B cell (primary cell): Measurements from ENCODE around the gene CEPT1. TPM values are rescaled to one million over a fixed set of nuclear protein-coding genes. Genes with fewer than 3 reads are reported as not detected.

Experiments
- ATAC-seq: fragments of 200-7000 bp; cut with Tn5 transposase; one replicate; pipeline ENCODE4 v1.10.0; 2021; ENCODE audit warnings: low read depth, mild to moderate bottlenecking, moderate number of reproducible peaks, moderate library complexity
- CTCF ChIA-PET: fragments of 350-600 bp; sonication (Branson Sonifier 250); formaldehyde crosslinking; loops from one replicate; lab custom pipeline; 2021; ENCODE audit warnings: antibody characterized with exemption, inconsistent platforms; lab: Charles Lee
- POLR2A ChIA-PET: fragments of 350-600 bp; sonication (Branson Sonifier 250); formaldehyde crosslinking; loops from one replicate; lab custom pipeline; 2021; ENCODE audit warnings: antibody characterized with exemption; lab: Charles Lee
- DNase-seq: peaks from one replicate; pipeline ENCODE4 v3.0.0; 2013
- H2AFZ ChIP-seq: 2 replicates; pipeline ENCODE4 v1.6.1; 2012; ENCODE audit warnings: mild to moderate bottlenecking, low read depth, low read length; ENCODE audit not compliant: insufficient read depth, poor library complexity, severe bottlenecking
- H3K27ac ChIP-seq, 2 donors: 1 replicate in 1 of 2; 2 replicates in 1 of 2; pipeline ENCODE4 v1.5.1; 2012 to 2013; ENCODE audit warnings: low read length in 2 of 2, mild to moderate bottlenecking in 2 of 2, moderate library complexity in 1 of 2
- H3K27me3 ChIP-seq, 4 experiments: fragments of 200-600 bp in 1 of 4; sonication (generic) in 1 of 4; replicated peaks in 1 of 4; 1 replicate in 2 of 4; 2 replicates in 2 of 4; pipeline versions ENCODE4 v1.6.1 to v1.7.0; 2013 to 2016; ENCODE audit warnings: low read length in 3 of 4, mild to moderate bottlenecking in 2 of 4, mixed read lengths in 1 of 4, moderate library complexity in 1 of 4; ENCODE audit not compliant: insufficient read depth in 4 of 4, control insufficient read depth in 3 of 4; ENCODE audit errors: control extremely low read depth in 1 of 4
- H3K36me3 ChIP-seq, 2 experiments: replicated peaks in 1 of 2; 1 replicate in 1 of 2; 2 replicates in 1 of 2; pipeline versions ENCODE4 v1.6.1 to v1.7.1; 2013; ENCODE audit warnings: low read length in 1 of 2; ENCODE audit not compliant: insufficient read depth in 2 of 2, control insufficient read depth in 1 of 2; ENCODE audit errors: control extremely low read depth in 1 of 2, extremely low read depth in 1 of 2
- H3K4me1 ChIP-seq, 2 donors: fragments of 200-600 bp in 1 of 2; sonication (generic) in 1 of 2; 1 replicate in 1 of 2; 2 replicates in 1 of 2; pipeline versions ENCODE4 v1.5.1 to v1.6.1; 2013 to 2017; ENCODE audit warnings: low read length in 2 of 2; ENCODE audit not compliant: control insufficient read depth in 2 of 2, insufficient read depth in 2 of 2
- H3K4me2 ChIP-seq: replicated peaks from 2 replicates; pipeline ENCODE3; 2012; ENCODE audit warnings: mild to moderate bottlenecking, low read depth, low read length; ENCODE audit not compliant: poor library complexity, severe bottlenecking
- H3K4me3 ChIP-seq, 5 experiments: fragments of 200-600 bp in 1 of 5; sonication (generic) in 1 of 5; 1 replicate in 3 of 5; 2 replicates in 2 of 5; pipeline versions ENCODE4 v1.5.1 to v1.7.0; 2011 to 2016; ENCODE audit warnings: low read length in 4 of 5, mild to moderate bottlenecking in 4 of 5, low read depth in 2 of 5, control low read depth in 1 of 5, moderate library complexity in 1 of 5; ENCODE audit not compliant: insufficient read depth in 1 of 5; ENCODE audit errors: control extremely low read depth in 1 of 5, extremely low read depth in 1 of 5
- H3K79me2 ChIP-seq: fragments of 200-600 bp; sonication (generic); one replicate; pipeline ENCODE4 v1.6.0; 2016; ENCODE audit warnings: low read length; ENCODE audit not compliant: control insufficient read depth, insufficient read depth
- H3K9ac ChIP-seq: fragments of 200-600 bp; sonication (generic); 2 replicates; pipeline ENCODE4 v1.6.1; 2017; ENCODE audit warnings: mild to moderate bottlenecking, low read length, moderate library complexity
- H3K9me3 ChIP-seq, 3 donors: one replicate each; pipeline versions ENCODE4 v1.6.1 to v1.7.1; 2013; ENCODE audit warnings: low read length in 2 of 3; ENCODE audit not compliant: control insufficient read depth in 2 of 3, insufficient read depth in 1 of 3; ENCODE audit errors: control extremely low read depth in 1 of 3
- H4K20me1 ChIP-seq: 2 replicates; pipeline ENCODE4 v1.6.0; 2012; ENCODE audit warnings: mild to moderate bottlenecking, low read length; ENCODE audit not compliant: insufficient read depth, control insufficient read depth, poor library complexity, severe bottlenecking
- H3K27ac Mint-ChIP-seq: one replicate; pipeline ENCODE4 v1.8.0; 2021; ENCODE audit warnings: mixed read lengths
- H3K27me3 Mint-ChIP-seq: one replicate; pipeline ENCODE4 v1.8.0; 2021; ENCODE audit warnings: mixed read lengths
- H3K4me1 Mint-ChIP-seq: one replicate; pipeline ENCODE4 v1.8.0; 2021; ENCODE audit warnings: mixed read lengths
- H3K4me3 Mint-ChIP-seq: one replicate; pipeline ENCODE4 v1.8.0; 2021; ENCODE audit warnings: mixed read lengths
- H3K9me3 Mint-ChIP-seq: one replicate; pipeline ENCODE4 v1.8.0; 2022; ENCODE audit warnings: mixed read lengths; ENCODE audit not compliant: insufficient read depth
- CTCF ChIP-seq: fragments of 200-600 bp; IDR thresholded peaks from one replicate; pipeline ENCODE4 v1.8.0; 2022; ENCODE audit warnings: antibody characterized with exemption, mild to moderate bottlenecking
- EZH2 ChIP-seq: IDR thresholded peaks from 2 replicates; pipeline ENCODE4 v1.6.1; 2012; ENCODE audit warnings: borderline replicate concordance, low read depth, mild to moderate bottlenecking, moderate library complexity, low read length; ENCODE audit not compliant: insufficient read depth, poor library complexity, severe bottlenecking
- WGBS: methylation state at CpG from one replicate; pipeline ENCODE4 v1.1.5; 2013; ENCODE audit warnings: missing lambda C conversion rate; ENCODE audit not compliant: insufficient coverage; 5-methylcytosine and 5-hydroxymethylcytosine counted together
- intact Hi-C: fragments of 100-400 bp; cut with micrococcal nuclease; formaldehyde crosslinking; loops from one replicate; pipeline ENCODE4 v1.10.0; 2022
- polyA plus RNA-seq: library from polyadenylated mRNA; depleted of rRNA; stranded (reverse); fragments of >200 nt; gene quantifications from 2 replicates; pipeline ENCODE4 v1.2.3, GENCODE V29; 2012
- total RNA-seq, 2 donors: library from RNA; stranded (reverse); fragments of 120-200 nt in 1 of 2; gene quantifications; 1 replicate in 1 of 2; 2 replicates in 1 of 2; pipeline versions ENCODE4 v1.2.3 to v1.2.4, GENCODE V29; 2013 to 2022

Gene CEPT1
- total and polyA plus RNA-seq, 2 donors (not counting 1 experiment from before 2014, with no cell fraction given): 47.1 to 83.5 TPM

- no CpG with 5 or more reads among the region's 5 CpGs for WGBS
- no peaks in the 10 kb centered on the region for H3K27me3 ChIP-seq
- H3K9ac ChIP-seq: peak overlapping the region; percentile 27
- H3K4me2 ChIP-seq: peak overlapping the region; percentile 58
- POLR2A ChIA-PET: no interaction called here
- no peaks in the 10 kb centered on the region for H3K9me3 ChIP-seq
- H3K79me2 ChIP-seq: peaks cover 98% of the 10 kb centered on the region
- H3K4me1 ChIP-seq: peaks cover 23 to 47% of the 10 kb centered on the region in 2 donors
- peak overlapping the region; percentile 30 for H2AFZ ChIP-seq
- Mint-ChIP-seq H3K9me3 (no peaks in the 10 kb centered on the region), H3K27me3 (no peaks in the 10 kb centered on the region), H3K27ac (peak overlapping the region; percentile 76), H3K4me3 (peak overlapping the region; percentile 67), H3K4me1 (peaks cover 71% of the 10 kb centered on the region)
- DNase-seq (peak; percentile 31), ATAC-seq (no peak)
- CTCF ChIA-PET: interaction anchor here (0.8 to 1.9 kb wide), 4 partner anchors 11 to 245 kb away, joined by 3 to 4 read pairs (median 3); no protein-coding TSS in a partner anchor
- H3K27ac ChIP-seq: peak overlapping the region in 1 of 2 donors; percentile 60
- H3K4me3 ChIP-seq: no peak overlapping the region
- peaks cover 19% of the 10 kb centered on the region for H4K20me1 ChIP-seq
- intact Hi-C loops: loop anchor here (5.0 kb wide), 2 partner anchors 33 to 37 kb away; no protein-coding TSS in a partner anchor
- peaks cover 7 to 60% of the 10 kb centered on the region in 2 experiments for H3K36me3 ChIP-seq
- TF ChIP-seq CTCF (no peak), EZH2 (no peak)
Measured at GRCh38 chr1:111154021-111154999, 14.3 kb downstream of the CEPT1 start.
